ENCODE results near the gene ALOX15B. TPM values are rescaled to one million over a fixed set of nuclear protein-coding genes. Genes with fewer than 3 reads are reported as not detected.

ALOX15B gene
- total RNA-seq, 1 donor from 2014 or later: not detected

- Mint-ChIP-seq H3K9me3 (no peaks in the 10 kb centered on the region), H3K27me3 (ENCODE audit: insufficient read depth, low read depth) (peaks cover 14% of the 10 kb centered on the region), H3K36me3 (no peaks in the 10 kb centered on the region), H3K4me1 (peaks cover 7% of the 10 kb centered on the region), H3K4me3 (peak overlapping the region; percentile 50), H3K27ac (no peak overlapping the region)
- Histone ChIP-seq H3K4me3 (no peak overlapping the region), H3K36me3 (no peaks in the 10 kb centered on the region), H2AFZ (replicated peaks) (no peak overlapping the region), H3K4me2 (no peak overlapping the region), H3K9me3 (ENCODE audit: low read depth) (no peaks in the 10 kb centered on the region), H3F3A (ENCODE audit: low read depth) (no peaks in the 10 kb centered on the region), H3K4me1 (peaks cover 10% of the 10 kb centered on the region), H4K20me1 (ENCODE audit: low read depth) (no peaks in the 10 kb centered on the region), H3K79me2 (ENCODE audit: low read depth) (no peaks in the 10 kb centered on the region), H3K27ac (no peak overlapping the region), H3K9ac (no peak overlapping the region), H3K27me3 (peaks cover 46% of the 10 kb centered on the region)
- DNase-seq (ENCODE audit: low spot score): no peak
- TF ChIP-seq EZH2 (IDR thresholded peaks at IDR 0.05): no peak
- TF ChIP-seq EZH2phosphoT487 (IDR thresholded peaks at IDR 0.05): no peak
- TF ChIP-seq CTCF (IDR thresholded peaks at IDR 0.05): no peak
These were observed 24.4 kb upstream of the ALOX15B start for GRCh38 chr17:8014558-8014850.

DNA sequence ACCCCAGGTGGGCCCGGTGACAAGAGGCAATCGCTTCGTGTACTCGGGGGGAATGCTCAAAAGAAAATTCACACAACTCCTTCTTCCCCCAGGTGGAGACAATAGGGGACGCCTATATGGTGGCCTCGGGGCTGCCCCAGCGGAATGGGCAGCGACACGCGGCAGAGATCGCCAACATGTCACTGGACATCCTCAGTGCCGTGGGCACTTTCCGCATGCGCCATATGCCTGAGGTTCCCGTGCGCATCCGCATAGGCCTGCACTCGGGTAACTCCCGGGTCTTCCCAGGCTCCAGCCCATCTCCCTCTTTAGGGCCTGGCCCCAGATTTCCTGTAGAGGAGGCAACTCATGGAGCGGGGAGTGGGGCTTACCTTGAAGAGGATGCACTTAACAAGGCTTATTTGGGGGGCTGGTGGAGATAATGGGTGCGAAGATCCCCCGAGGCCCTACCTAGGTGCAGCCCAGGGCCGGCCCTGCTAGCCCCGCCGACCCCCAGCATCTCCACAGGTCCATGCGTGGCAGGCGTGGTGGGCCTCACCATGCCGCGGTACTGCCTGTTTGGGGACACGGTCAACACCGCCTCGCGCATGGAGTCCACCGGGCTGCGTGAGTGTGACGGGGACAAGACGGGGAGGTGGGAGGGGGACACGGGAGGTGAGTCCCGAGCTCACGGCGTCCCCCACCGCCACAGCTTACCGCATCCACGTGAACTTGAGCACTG, 23.5 kb upstream of the ALOX15B start:
- H3K9me3 Mint-ChIP-seq: no peaks in the 10 kb centered on the region
- Histone ChIP-seq H4K20me1 (ENCODE audit: low read depth) (no peaks in the 10 kb centered on the region), H3K9ac (no peak overlapping the region), H3F3A (ENCODE audit: low read depth) (no peaks in the 10 kb centered on the region), H3K4me2 (peak overlapping the region; percentile 95), H3K4me3 (peak overlapping the region; percentile 66), H3K4me1 (peaks cover 10% of the 10 kb centered on the region), H2AFZ (replicated peaks) (peak overlapping the region; percentile 81), H3K79me2 (ENCODE audit: low read depth) (no peaks in the 10 kb centered on the region), H3K9me3 (ENCODE audit: low read depth) (no peaks in the 10 kb centered on the region), H3K27me3 (peaks cover 46% of the 10 kb centered on the region), H3K36me3 (no peaks in the 10 kb centered on the region), H3K27ac (no peak overlapping the region)
- H3K27me3 Mint-ChIP-seq (ENCODE audit: insufficient read depth, low read depth): peaks cover 16% of the 10 kb centered on the region
- no peak for TF ChIP-seq CTCF (IDR thresholded peaks at IDR 0.05)
- TF ChIP-seq EZH2 (IDR thresholded peaks at IDR 0.05): no peak
- no peak for TF ChIP-seq EZH2phosphoT487 (IDR thresholded peaks at IDR 0.05)
- no peak overlapping the region for H3K27ac Mint-ChIP-seq
- H3K4me3 Mint-ChIP-seq: peak overlapping the region; percentile 71
- no peak for DNase-seq (ENCODE audit: low spot score)
- no peaks in the 10 kb centered on the region for H3K36me3 Mint-ChIP-seq
- peaks cover 7% of the 10 kb centered on the region for H3K4me1 Mint-ChIP-seq

- Histone ChIP-seq H3K4me3 (peak overlapping the region; percentile 66), H3F3A (ENCODE audit: low read depth) (no peaks in the 10 kb centered on the region), H3K4me2 (peak overlapping the region; percentile 95), H2AFZ (replicated peaks) (peak overlapping the region; percentile 81), H3K9ac (no peak overlapping the region), H3K27me3 (peaks cover 44% of the 10 kb centered on the region), H3K27ac (no peak overlapping the region), H4K20me1 (ENCODE audit: low read depth) (no peaks in the 10 kb centered on the region), H3K36me3 (no peaks in the 10 kb centered on the region), H3K4me1 (peaks cover 10% of the 10 kb centered on the region), H3K9me3 (ENCODE audit: low read depth) (no peaks in the 10 kb centered on the region), H3K79me2 (ENCODE audit: low read depth) (no peaks in the 10 kb centered on the region)
- peaks cover 16% of the 10 kb centered on the region for H3K27me3 Mint-ChIP-seq (ENCODE audit: insufficient read depth, low read depth)
- H3K36me3 Mint-ChIP-seq: no peaks in the 10 kb centered on the region
- no peak overlapping the region for H3K27ac Mint-ChIP-seq
- H3K4me3 Mint-ChIP-seq: peak overlapping the region; percentile 85
- H3K4me1 Mint-ChIP-seq: peaks cover 7% of the 10 kb centered on the region
- TF ChIP-seq EZH2 (IDR thresholded peaks at IDR 0.05) (peak; percentile 46), EZH2phosphoT487 (IDR thresholded peaks at IDR 0.05) (no peak)
- no peaks in the 10 kb centered on the region for H3K9me3 Mint-ChIP-seq
- DNase-seq (ENCODE audit: low spot score): peak; percentile 52
These were observed 22.8 kb upstream of the ALOX15B start for GRCh38 chr17:8015957-8016631.
